GM19395 (cell line): ENCODE results near the gene LTN1.
"Not testable (repeated sequence)": the region's sequence is repeated elsewhere in the genome, so short reads cannot be mapped to it uniquely, and the experiment has no call there.

Experiments
- ATAC-seq: cut with Tn5 transposase; IDR thresholded peaks from one replicate; pipeline ENCODE4 v1.9.1; 2021; ENCODE audit warnings: mild to moderate bottlenecking, moderate library complexity; ENCODE audit not compliant: unreplicated experiment

Gene LTN1

GRCh38 chr21:28936036-28936435 is 56.6 kb downstream of the LTN1 start:
- no peak for ATAC-seq

DNA sequence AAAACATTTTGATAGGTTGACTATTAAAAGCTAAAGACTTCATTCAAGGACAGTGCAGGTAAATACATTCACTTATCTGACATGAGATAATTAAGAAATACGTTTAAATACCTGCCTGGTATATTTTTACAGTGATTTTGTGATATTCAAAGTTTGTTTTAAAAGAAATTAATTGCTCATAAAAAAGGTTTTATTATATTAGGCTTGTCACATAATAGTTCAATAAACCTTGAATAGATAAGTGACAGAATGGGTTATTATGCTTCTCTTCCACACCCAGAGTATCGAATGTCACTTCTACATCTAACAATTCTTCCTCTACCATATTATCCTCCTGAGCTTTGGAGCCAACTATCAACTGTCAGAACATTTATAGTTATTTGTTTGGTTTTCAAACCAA is 60.0 kb downstream of the LTN1 start:
- no peak for ATAC-seq

- not testable (repeated sequence) for ATAC-seq
Measured at GRCh38 chr21:28931708-28932372, 60.8 kb downstream of the LTN1 start.

GRCh38 chr21:28928578-28929420 is 63.9 kb downstream of the LTN1 start:
- no peak for ATAC-seq

- ATAC-seq = no peak
Measured at GRCh38 chr21:28927130-28927529, 65.5 kb downstream of the LTN1 start.

- ATAC-seq = no peak
Measured at GRCh38 chr21:28923439-28923975, 69.2 kb downstream of the LTN1 start.

GRCh38 chr21:28922368-28922767 is 70.3 kb downstream of the LTN1 start:
- ATAC-seq = no peak

DNA sequence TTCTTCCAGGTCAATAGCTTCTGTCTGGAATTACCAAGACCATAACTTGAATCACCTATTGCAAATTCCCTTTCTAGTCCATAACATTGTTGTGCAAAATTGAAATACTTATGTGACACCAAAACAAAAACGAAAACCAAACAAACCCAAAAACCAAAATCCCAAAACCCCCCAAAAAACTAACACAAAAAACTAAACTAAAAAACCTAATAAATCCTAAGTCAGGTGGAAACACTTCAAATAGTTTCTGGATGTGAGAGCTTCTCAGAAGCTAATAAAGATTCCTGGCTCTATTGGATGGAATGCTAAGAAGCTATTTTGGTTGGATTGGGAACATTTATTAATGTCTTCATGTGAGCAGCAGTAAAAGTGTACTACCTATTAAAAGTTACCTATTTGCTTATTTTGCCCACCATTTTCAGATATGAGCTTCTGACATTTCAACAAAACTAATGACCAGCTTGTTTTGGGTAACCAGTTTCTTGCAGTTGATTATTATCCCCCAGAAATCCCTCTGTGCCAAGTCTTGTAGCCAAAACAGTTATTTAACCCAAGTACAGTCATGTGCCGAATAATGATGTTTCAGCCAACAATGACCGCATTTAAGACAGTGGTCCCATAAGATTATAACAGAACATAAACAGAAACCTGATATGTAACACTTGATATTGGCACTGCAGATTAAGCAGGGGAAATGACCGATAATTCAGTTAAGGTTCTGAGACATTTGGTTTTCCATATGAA is 76.4 kb downstream of the LTN1 start:
- no peak for ATAC-seq

DNA sequence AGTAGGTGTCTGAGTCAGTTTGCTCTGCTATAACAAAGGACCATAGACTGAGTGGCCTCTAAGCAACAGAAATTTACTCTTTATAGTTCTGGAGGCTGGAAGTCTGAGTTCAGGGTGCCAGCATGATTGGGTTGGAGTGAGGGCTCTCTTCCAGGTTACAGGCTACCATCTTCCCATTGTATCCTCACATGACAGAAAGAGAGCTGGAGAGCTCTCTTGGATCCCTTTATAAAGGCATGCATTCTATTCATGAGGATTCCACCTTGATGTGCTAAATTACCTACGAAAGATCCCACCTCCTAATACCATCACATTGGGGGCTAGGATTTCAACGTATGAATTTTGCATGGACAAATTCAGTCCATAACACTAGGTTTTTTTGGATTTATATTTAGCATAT is 79.6 kb downstream of the LTN1 start:
- ATAC-seq = no peak

GRCh38 chr21:28910280-28910887 is 82.3 kb downstream of the LTN1 start:
- no peak for ATAC-seq

- no peak for ATAC-seq
Measured at GRCh38 chr21:28908351-28908750, 84.3 kb downstream of the LTN1 start.

GRCh38 chr21:28906841-28907240 is 85.8 kb downstream of the LTN1 start:
- ATAC-seq = no peak

GRCh38 chr21:28906236-28906635 is 86.4 kb downstream of the LTN1 start:
- no peak for ATAC-seq

DNA sequence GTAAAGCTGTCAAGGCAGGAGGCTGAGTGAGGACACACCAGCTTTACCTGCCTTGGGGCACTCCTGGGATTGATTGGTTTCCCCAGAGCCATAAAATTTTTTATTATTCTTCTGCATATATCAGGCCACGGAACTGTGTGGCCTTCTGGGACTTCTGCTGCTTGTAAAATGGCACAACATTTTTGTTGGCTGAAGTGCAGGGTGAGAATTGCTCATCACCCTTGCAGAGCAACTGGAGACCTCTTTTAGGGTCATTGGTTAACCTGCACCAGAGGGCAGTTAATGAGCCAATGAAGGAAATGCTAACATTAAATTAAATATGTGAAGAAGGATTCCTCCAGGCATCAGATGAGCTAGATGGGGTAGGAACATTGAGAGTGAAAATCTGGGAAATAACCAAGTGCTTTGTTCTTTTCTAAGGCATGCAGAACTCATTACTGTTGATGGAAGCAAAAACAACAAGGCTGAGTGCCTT is 87.7 kb downstream of the LTN1 start:
- ATAC-seq = no peak

DNA sequence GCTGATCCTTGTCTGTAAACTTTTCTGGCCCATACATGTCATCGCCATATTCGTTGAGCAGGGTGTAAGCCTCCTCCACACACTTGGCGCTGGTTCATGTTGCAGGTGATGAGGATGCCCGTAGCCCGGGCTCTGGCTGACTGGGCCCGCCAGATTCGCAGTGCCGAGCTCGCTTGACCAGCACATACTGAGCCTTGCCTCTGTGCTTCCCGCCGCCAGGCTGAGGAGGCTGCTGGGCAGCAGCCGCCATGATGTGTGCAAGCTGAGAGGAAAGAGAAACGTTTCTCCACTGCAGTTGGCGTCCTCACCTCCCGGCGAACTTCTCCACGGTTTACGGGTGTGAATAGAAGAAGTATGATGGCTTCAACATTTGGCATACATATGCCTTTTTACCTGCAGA is 89.2 kb downstream of the LTN1 start:
- ATAC-seq = no peak

DNA sequence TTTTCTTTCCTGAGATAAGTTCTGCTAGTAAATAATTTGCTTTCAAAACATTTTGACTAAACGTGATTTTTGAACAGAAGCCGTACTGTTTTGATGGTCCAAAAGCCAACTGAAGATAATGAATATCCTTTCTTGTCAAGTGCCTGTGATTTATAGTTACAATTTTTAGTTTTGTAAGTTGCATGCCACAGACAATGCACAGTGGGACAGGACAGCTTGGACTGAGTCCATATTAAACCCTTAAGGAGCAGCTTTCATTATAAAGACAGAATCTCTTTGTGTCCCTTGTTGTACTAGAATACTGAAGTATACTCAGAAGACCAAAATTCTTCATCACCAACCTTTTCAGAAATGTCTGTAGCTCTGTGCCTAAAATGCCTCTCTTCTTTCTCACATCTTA is 92.2 kb downstream of the LTN1 start:
- no peak for ATAC-seq

GRCh38 chr21:28899744-28900143 is 92.9 kb downstream of the LTN1 start:
- no peak for ATAC-seq

- no peak for ATAC-seq
Measured at GRCh38 chr21:28899220-28899619, 93.5 kb downstream of the LTN1 start.

- ATAC-seq = no peak
Measured at GRCh38 chr21:28893687-28894086, 99.0 kb downstream of the LTN1 start.

DNA sequence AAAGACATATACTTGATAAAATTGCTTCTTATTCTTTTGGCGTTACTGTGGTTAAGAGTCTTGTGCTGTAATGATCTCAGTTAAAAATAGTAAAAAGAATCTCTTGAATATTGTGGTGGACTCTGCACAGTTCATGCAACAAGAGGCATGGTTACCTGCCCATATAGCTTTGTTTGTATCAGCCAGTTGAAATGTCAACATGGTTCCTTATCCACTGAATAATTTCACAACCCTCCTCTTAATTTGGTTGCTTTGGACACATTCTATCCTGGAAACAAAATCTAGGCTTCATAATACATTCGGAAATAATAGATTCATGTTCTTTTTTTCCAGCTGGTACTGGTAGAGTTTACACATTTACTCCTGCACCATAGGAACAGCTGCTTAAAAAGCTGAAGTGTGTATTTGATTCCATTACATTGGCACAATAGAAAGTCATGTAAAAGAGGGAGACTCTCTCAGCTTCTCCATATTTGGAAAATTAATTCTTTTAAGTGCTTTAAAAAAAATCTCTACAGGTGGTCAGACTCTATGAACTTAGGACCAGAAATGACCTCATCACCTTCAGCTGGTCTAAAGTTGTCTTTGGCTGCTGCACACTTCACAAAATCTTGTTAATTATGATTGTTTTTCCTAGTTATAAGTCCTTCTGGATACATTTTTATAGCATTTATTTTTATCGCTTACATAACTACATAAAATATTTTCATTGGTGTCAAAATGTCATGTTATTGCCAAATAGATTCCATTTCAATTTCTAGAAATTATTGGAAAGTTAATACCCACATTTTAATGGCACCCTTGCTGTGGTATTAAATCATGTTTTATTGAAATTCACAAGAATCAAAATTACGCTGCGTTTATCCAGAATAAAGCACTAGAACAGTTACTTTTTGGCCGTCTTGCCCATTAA is 100.2 kb downstream of the LTN1 start:
- no peak for ATAC-seq
